Measurements from ENCODE around the gene GAS7. TPM values are rescaled to one million over a fixed set of nuclear protein-coding genes. Genes with fewer than 3 reads are reported as not detected.

GAS7 gene
- total and polyA plus RNA-seq, 2 experiments from 2014 or later: 1.9 to 10.7 TPM

DNA sequence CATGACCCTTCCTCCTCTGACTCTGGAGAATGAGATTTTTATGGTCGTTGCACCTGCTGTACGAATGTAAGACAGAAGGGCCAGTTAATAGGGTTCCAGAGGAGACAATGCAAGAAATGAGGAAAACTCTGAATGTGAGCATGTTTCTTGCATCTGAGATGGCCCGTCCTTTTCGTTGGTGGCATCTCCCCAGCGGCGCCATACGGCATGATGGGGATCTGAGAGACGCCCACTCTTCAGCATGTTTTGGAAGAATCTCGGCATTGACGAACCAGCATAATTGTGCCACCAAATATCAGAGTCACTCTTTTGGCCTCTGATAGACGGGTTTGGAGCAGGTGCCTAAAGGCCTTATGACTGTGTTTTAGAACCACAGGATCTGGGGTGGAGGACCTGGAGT lies 166.8 kb downstream of the GAS7 start:
- no peak for DNase-seq (ENCODE audit: low spot score)
- Mint-ChIP-seq H3K9me3 (no peaks in the 10 kb centered on the region), H3K4me3 (no peak overlapping the region), H3K27me3 (ENCODE audit: insufficient read depth, low read depth, poor library complexity) (peaks cover 4% of the 10 kb centered on the region), H3K36me3 (ENCODE audit: low read depth) (no peaks in the 10 kb centered on the region), H3K27ac (no peak overlapping the region), H3K4me1 (peaks cover 26% of the 10 kb centered on the region)
- no peak for TF ChIP-seq STAT1 (IDR thresholded peaks at IDR 0.05; ENCODE audit: unreplicated experiment)
- TF ChIP-seq ZNF462 (CRISPR knock-in tag; IDR thresholded peaks at IDR 0.05): no peak
- TF ChIP-seq, protein P1, sequence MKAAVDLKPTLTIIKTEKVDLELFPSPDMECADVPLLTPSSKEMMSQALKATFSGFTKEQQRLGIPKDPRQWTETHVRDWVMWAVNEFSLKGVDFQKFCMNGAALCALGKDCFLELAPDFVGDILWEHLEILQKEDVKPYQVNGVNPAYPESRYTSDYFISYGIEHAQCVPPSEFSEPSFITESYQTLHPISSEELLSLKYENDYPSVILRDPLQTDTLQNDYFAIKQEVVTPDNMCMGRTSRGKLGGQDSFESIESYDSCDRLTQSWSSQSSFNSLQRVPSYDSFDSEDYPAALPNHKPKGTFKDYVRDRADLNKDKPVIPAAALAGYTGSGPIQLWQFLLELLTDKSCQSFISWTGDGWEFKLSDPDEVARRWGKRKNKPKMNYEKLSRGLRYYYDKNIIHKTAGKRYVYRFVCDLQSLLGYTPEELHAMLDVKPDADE (IDR thresholded peaks at IDR 0.05): no peak
- no peak for TF ChIP-seq ZNF114 (CRISPR knock-in tag; IDR thresholded peaks at IDR 0.05)
- TF ChIP-seq EZH2phosphoT487 (IDR thresholded peaks at IDR 0.05; ENCODE audit: unreplicated experiment): no peak
- TF ChIP-seq ZNF331 (CRISPR knock-in tag; IDR thresholded peaks at IDR 0.05; ENCODE audit: low read depth): no peak
- TF ChIP-seq EZH2 (IDR thresholded peaks at IDR 0.05; ENCODE audit: low read depth, unreplicated experiment): no peak
- TF ChIP-seq, protein P2, sequence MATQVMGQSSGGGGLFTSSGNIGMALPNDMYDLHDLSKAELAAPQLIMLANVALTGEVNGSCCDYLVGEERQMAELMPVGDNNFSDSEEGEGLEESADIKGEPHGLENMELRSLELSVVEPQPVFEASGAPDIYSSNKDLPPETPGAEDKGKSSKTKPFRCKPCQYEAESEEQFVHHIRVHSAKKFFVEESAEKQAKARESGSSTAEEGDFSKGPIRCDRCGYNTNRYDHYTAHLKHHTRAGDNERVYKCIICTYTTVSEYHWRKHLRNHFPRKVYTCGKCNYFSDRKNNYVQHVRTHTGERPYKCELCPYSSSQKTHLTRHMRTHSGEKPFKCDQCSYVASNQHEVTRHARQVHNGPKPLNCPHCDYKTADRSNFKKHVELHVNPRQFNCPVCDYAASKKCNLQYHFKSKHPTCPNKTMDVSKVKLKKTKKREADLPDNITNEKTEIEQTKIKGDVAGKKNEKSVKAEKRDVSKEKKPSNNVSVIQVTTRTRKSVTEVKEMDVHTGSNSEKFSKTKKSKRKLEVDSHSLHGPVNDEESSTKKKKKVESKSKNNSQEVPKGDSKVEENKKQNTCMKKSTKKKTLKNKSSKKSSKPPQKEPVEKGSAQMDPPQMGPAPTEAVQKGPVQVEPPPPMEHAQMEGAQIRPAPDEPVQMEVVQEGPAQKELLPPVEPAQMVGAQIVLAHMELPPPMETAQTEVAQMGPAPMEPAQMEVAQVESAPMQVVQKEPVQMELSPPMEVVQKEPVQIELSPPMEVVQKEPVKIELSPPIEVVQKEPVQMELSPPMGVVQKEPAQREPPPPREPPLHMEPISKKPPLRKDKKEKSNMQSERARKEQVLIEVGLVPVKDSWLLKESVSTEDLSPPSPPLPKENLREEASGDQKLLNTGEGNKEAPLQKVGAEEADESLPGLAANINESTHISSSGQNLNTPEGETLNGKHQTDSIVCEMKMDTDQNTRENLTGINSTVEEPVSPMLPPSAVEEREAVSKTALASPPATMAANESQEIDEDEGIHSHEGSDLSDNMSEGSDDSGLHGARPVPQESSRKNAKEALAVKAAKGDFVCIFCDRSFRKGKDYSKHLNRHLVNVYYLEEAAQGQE (IDR thresholded peaks at IDR 0.05; ENCODE audit: unreplicated experiment): no peak
- Histone ChIP-seq H3K36me3 (ENCODE audit: insufficient read depth) (no peaks in the 10 kb centered on the region), H3K27ac (ENCODE audit: low read depth) (no peak overlapping the region), H3K4me3 (no peak overlapping the region), H4K20me1 (replicated peaks; ENCODE audit: insufficient read depth) (no peaks in the 10 kb centered on the region), H3K9me2 (ENCODE audit: insufficient read depth) (no peaks in the 10 kb centered on the region), H3K4me1 (ENCODE audit: insufficient read depth) (peaks cover 5% of the 10 kb centered on the region), H2AFZ (no peak overlapping the region), H3K79me2 (replicated peaks; ENCODE audit: insufficient read depth) (no peaks in the 10 kb centered on the region), H3K4me2 (no peak overlapping the region), H3F3A (replicated peaks; ENCODE audit: low read depth) (no peaks in the 10 kb centered on the region), H3K27me3 (ENCODE audit: insufficient read depth) (no peaks in the 10 kb centered on the region)
- ATAC-seq: no peak
